ENCODE results near the gene GTPBP6.
"Not testable (repeated sequence)": the region's sequence is repeated elsewhere in the genome, so short reads cannot be mapped to it uniquely, and the experiment has no call there.

The GTPBP6 gene

DNA sequence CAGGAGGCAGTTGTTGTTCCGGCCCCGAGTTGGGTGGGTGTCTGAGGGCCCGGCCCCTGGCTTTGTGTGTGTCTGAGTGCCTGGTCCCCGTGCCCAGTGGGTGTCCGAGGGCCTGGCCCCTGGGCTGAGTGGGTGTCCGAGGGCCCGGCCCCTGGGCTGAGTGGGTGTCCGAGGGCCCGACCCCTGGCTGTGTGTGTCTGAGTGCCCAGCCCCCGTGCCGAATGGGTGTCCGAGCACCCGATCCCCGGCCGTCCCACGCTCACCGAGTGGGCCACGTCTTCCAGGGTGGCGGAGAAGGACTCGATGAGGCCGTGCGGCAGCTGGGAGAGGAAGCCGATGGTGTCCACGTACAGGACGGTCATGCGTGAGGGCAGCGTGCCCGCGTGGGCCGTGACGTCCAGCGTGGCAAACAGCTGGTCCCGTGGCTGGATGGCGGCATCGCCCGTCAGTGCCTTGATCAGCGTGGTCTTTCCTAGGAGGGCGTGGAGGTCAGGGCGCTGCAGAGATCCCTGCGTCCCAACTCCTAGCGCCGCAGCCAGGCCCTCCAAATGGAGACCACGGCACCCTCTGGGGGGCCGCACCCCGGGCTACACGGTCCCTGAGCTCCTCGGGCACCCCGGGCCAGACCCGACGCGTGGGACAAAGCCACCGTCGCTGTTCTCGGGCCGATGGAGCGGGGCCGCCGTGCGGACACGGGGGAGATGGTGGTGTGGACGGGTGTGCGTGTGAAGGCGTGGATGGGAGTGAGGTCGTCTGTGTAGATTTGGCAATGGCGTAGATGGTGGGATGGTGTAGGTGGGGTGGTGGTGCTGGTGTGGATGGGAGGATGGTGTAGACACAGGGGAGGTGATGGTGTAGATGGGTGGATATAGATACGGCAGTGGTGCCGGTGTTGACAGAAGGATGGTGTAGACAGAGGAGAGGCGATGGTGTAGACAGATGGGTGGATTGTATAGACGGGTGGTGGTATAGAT is 7.2 kb downstream of the GTPBP6 start:
- TF ChIP-seq, protein P1, sequence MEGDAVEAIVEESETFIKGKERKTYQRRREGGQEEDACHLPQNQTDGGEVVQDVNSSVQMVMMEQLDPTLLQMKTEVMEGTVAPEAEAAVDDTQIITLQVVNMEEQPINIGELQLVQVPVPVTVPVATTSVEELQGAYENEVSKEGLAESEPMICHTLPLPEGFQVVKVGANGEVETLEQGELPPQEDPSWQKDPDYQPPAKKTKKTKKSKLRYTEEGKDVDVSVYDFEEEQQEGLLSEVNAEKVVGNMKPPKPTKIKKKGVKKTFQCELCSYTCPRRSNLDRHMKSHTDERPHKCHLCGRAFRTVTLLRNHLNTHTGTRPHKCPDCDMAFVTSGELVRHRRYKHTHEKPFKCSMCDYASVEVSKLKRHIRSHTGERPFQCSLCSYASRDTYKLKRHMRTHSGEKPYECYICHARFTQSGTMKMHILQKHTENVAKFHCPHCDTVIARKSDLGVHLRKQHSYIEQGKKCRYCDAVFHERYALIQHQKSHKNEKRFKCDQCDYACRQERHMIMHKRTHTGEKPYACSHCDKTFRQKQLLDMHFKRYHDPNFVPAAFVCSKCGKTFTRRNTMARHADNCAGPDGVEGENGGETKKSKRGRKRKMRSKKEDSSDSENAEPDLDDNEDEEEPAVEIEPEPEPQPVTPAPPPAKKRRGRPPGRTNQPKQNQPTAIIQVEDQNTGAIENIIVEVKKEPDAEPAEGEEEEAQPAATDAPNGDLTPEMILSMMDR (IDR thresholded peaks at IDR 0.05; ENCODE audit: low read depth, low read length), result no peak

DNA sequence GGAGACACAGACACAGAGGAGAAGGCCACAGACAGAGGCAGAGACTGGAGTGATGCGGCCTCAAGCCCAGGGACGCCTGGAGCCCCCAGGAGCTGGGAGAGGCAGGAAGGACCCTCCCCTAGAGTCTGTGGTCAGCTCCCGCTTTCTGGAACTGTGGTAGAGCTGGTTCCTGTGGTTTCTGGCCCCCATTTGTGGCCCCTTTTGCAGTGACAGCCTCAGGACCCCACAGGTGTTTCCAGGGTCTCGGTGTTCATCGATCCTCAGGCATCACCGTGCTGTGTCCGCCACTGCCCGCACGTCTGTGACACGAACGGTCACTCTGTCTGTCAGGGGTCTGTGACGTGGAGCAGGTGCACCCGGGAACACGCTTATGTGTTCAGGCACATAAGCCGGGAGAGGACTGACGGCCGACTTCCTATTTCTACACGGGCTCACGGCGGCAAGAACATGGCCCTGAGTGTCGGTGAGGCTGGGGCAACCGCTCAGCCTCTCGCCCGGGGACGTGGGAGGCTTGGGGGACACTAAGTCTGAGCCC is 7.9 kb downstream of the GTPBP6 start:
- no peak overlapping the region for H3K4me3 ChIP-seq (ENCODE audit: low read depth, low read length)
- TF ChIP-seq, protein P1 (IDR thresholded peaks at IDR 0.05; ENCODE audit: low read depth, low read length), result no peak

More for the DNA sequence above, 7.2 kb downstream of the GTPBP6 start:
- H3K4me3 ChIP-seq (ENCODE audit: low read depth, low read length), result no peak overlapping the region

DNA sequence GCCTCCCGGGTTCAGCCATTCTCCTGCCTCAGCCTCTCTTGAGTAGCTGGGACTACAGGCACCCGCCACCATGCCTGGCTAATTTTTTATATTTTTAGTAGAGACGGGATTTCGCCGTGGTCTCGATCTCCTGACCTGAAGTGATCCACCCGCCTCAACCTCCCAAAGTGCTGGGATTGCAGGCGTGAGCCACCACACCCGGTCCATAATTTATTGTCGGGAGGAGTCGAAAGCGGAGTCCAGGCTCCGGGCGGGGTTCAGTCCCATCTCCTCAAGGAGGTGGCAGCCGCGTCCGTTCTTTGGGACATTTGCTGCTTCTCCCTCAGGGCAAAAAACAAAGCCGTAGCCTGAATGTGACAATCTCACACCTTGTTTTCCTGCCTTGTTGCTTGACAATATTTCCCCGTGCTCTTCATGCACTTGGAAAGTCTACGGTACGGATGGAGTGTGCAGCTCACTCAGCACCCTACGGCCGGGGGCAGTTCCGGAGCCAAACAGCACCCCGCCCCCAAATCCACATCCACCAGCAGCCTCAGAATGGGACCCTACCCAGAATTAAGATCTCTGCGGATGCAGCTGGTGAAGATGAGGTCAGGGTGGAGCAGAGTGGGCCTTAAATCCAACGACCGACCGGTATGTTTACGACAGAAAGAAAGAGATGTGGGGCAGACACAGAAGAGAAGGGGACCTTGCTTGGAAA is 9.6 kb downstream of the GTPBP6 start:
- H3K4me3 ChIP-seq (ENCODE audit: low read depth, low read length), result no peak overlapping the region
- TF ChIP-seq, protein P1 (IDR thresholded peaks at IDR 0.05; ENCODE audit: low read depth, low read length), result no peak

DNA sequence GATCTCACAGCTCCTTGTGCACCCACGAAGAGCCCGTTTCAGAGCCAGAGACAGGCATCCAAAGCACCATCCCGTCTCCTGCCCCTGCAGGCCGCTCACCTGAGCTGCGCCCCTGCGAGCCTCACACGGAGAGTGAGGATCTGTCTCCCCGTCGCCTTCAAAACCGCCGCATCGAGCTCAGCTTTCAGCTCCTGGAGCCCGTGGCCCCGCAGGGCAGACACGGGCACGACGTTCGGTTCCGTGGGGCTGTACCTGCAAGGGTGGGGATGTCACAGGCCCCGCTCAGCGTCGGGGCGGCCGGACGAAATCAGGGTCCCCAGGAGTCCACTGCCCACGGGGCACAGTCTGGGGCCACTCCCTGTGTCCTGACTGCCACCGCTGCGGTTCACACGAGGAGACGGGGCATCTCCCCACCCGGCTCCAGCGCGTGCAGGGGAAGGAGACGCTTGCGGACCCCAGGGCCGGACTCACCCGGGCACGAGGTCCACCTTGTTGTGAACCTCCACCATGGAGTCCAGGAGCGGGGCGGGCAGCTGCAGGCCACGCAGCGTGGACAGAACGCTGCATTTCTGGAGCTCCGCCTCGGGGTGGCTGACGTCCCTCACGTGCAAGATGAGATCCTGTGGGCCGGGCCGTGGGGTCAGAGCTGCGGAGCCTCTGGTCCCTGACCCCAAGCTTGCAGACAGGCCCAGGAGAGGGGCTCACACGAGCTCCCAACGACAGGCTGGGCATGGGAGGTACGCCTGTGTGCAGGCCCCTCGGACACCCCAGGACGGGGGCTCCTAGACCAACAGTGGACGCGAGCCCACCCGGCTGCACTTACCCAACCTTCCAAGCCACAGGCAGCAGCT is 11.1 kb downstream of the GTPBP6 start:
- TF ChIP-seq, protein P1 (IDR thresholded peaks at IDR 0.05; ENCODE audit: low read depth, low read length), result no peak
- no peak overlapping the region for H3K4me3 ChIP-seq (ENCODE audit: low read depth, low read length)

DNA sequence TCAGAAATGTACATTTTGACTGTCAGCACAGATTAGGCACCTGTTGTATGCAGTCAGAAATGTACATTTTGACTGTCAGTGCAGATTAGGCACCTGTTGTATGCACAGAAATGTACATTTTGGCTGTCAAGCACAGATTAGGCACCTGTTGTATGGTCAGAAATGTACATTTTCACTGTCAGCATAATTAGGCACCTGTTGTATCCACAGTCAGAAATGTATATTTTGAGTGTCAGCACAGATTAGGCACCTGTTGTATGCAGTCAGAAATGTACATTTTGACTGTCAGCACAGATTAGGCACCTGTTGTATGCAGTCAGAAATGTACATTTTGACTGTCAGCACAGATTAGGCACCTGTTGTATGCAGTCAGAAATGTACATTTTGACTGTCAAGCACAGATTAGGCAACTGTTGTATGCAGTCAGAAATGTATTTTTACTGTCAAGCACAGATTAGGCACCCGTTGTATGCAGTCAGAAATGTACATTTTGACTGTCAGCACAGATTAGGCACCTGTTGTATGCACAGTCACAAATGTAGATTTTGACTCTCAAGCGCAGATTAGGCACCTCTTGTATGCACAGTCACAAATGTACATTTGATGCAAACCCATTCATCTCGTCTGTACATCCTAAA is 11.9 kb downstream of the GTPBP6 start:
- H3K4me3 ChIP-seq (ENCODE audit: low read depth, low read length), result not testable (repeated sequence)

DNA sequence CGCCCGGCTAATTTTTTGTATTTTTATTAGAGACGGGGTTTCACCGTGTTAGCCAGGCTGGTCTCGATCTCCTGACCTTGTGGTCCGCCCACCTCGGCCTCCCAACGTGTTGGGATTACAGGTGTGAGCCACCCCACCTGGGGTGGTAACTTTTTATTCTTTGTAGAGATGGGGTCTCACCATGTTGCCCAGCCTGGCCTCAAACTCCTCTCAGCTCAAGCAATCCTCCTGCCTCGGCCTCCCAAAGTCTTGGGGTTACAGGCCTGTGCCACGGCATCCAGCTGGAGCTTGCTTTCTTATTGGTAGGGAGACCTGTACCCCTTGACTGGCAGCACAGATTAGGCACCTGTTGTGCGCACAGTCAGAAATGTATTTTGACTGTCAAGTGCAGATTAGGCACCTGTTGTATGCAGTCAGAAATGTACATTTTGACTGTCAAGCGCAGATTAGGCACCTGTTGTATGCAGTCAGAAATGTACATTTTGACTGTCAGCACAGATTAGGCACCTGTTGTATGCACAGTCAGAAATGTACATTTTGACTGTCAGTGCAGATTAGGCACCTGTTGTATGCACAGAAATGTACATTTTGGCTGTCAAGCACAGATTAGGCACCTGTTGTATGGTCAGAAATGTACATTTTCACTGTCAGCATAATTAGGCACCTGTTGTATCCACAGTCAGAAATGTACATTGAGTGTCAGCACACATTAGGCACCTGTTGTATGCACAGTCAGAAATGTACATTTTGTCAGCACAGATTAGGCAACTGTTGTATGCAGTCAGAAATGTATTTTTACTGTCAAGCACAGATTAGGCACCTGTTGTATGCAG is 12.6 kb downstream of the GTPBP6 start:
- H3K4me3 ChIP-seq (ENCODE audit: low read depth, low read length), result not testable (repeated sequence)

DNA sequence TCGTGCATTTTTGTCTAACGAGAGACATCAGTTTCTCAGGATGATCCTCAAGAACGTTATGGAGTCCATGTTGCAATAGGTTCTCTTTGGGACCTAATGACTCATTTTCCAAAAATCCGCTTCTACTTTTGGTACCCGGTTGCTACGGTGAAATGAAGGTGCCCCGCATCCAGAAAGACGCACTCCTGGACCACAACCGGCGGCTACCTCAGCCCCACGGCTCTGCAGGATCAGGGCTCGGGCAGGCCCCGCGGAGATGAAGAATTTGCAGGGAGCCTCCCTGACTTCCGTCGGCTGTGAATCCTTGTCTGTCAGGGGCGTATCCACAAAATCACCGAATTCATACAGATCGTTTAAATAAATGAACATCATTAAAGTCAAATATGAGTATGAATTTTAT is 15.6 kb downstream of the GTPBP6 start:
- no peak overlapping the region for H3K4me3 ChIP-seq (ENCODE audit: low read depth, low read length)
- TF ChIP-seq, protein P1 (IDR thresholded peaks at IDR 0.05; ENCODE audit: low read depth, low read length), result no peak

All from WI38 (cell line).